H1 (cell line): ENCODE data around the gene GCLC. TPM values are rescaled to one million over a fixed set of nuclear protein-coding genes. Genes with fewer than 3 reads are reported as not detected.

Experiments used
- CTCF ChIA-PET: fragments of 300-600 bp; sonication (Branson Sonifier 250); formaldehyde crosslinking; loops from one replicate; lab custom pipeline; 2021; ENCODE audit not compliant: partially characterized antibody; lab: Charles Lee
- POLR2A ChIA-PET: fragments of 300-600 bp; sonication (Branson Sonifier 250); formaldehyde crosslinking; loops from one replicate; lab custom pipeline; 2021; ENCODE audit warnings: inconsistent platforms; ENCODE audit not compliant: partially characterized antibody; lab: Charles Lee
- DNase-seq, 2 experiments: peaks; one replicate each; pipeline versions ENCODE4 v3.0.0 to v3.0.0-alpha.2; 2010 to 2022; ENCODE audit warnings: low spot score in 2 of 2, low read depth in 1 of 2, mixed read lengths in 1 of 2
- FAIRE-seq: peaks from 2 replicates; lab custom pipeline; 2011; peaks lifted over from hg19 to GRCh38; lab: Jason Lieb, UNC
- H2AFZ ChIP-seq: 2 replicates; pipeline ENCODE4 v1.8.1; 2012; ENCODE audit warnings: low read length, inconsistent platforms
- H2AK5ac ChIP-seq: 2 replicates; pipeline ENCODE4 v1.6.1; 2013; ENCODE audit warnings: low read depth, low read length
- H2BK120ac ChIP-seq: replicated peaks from 2 replicates; pipeline ENCODE3; 2013; ENCODE audit warnings: low read depth, low read length, inconsistent platforms
- H2BK12ac ChIP-seq: 2 replicates; pipeline ENCODE4 v1.6.1; 2013; ENCODE audit warnings: low read depth, low read length
- H2BK15ac ChIP-seq: 2 replicates; pipeline ENCODE4 v1.6.1; 2013; ENCODE audit warnings: low read length
- H2BK20ac ChIP-seq: 2 replicates; pipeline ENCODE4 v1.6.1; 2013; ENCODE audit warnings: low read length
- H2BK5ac ChIP-seq: 2 replicates; pipeline ENCODE4 v1.6.1; 2013; ENCODE audit warnings: low read depth, low read length
- H3K14ac ChIP-seq: 2 replicates; pipeline ENCODE4 v1.6.1; 2013; ENCODE audit warnings: inconsistent platforms; ENCODE audit not compliant: insufficient read length
- H3K18ac ChIP-seq: 2 replicates; pipeline ENCODE4 v1.6.1; 2013; ENCODE audit warnings: low read length; ENCODE audit errors: extremely low read depth
- H3K23ac ChIP-seq: 2 replicates; pipeline ENCODE4 v1.6.1; 2013; ENCODE audit warnings: inconsistent platforms; ENCODE audit not compliant: insufficient read length
- H3K23me2 ChIP-seq: 2 replicates; pipeline ENCODE4 v1.6.1; 2013; ENCODE audit warnings: low read depth, low read length
- H3K27ac ChIP-seq: 2 replicates; pipeline ENCODE4 v1.6.1; 2011; ENCODE audit warnings: low read depth, low read length, inconsistent platforms
- H3K27me3 ChIP-seq, 4 experiments: replicated peaks in 1 of 4; 1 replicate in 1 of 4; 2 replicates in 3 of 4; pipeline versions ENCODE4 v1.6.1 to v1.8.1; 2011 to 2013; ENCODE audit warnings: low read length in 3 of 4, mild to moderate bottlenecking in 3 of 4, inconsistent platforms in 2 of 4, mixed read lengths in 2 of 4, moderate library complexity in 1 of 4; ENCODE audit not compliant: control insufficient read depth in 3 of 4, insufficient read depth in 3 of 4; ENCODE audit errors: extremely low read depth in 1 of 4
- H3K36me3 ChIP-seq, 4 experiments: 2 replicates each; pipeline versions ENCODE4 v1.6.1 to v1.8.1; 2011 to 2013; ENCODE audit warnings: mild to moderate bottlenecking in 4 of 4, low read length in 3 of 4, moderate library complexity in 2 of 4, control low read depth in 1 of 4, inconsistent platforms in 1 of 4; ENCODE audit not compliant: insufficient read depth in 4 of 4, control insufficient read depth in 2 of 4
- H3K4ac ChIP-seq: replicated peaks from 2 replicates; pipeline ENCODE3; 2013; ENCODE audit warnings: low read length, low read depth, mixed read lengths, inconsistent platforms; ENCODE audit not compliant: insufficient read length
- H3K4me1 ChIP-seq, 4 experiments: replicated peaks in 1 of 4; 1 replicate in 1 of 4; 2 replicates in 3 of 4; pipeline versions ENCODE4 v1.6.1 to v1.8.1; 2011 to 2013; ENCODE audit warnings: low read length in 3 of 4, inconsistent platforms in 2 of 4, mixed read lengths in 1 of 4; ENCODE audit not compliant: insufficient read depth in 4 of 4, control insufficient read depth in 3 of 4
- H3K4me2 ChIP-seq, 2 experiments: 2 replicates each; pipeline versions ENCODE4 v1.6.1 to v1.8.1; 2011 to 2013; ENCODE audit warnings: low read depth in 2 of 2, low read length in 2 of 2, control low read depth in 1 of 2, inconsistent platforms in 1 of 2, mild to moderate bottlenecking in 1 of 2; ENCODE audit not compliant: insufficient read depth in 1 of 2
- H3K4me3 ChIP-seq, 4 experiments: fragments of 200-600, 300-600 bp in 1 of 4; sonication (generic), shearing (Covaris generic), sonication (Bioruptor Twin) in 1 of 4; 2 replicates each; pipeline versions ENCODE4 v1.5.1 to v1.8.1; 2011 to 2016; ENCODE audit warnings: low read length in 4 of 4, low read depth in 3 of 4, control low read depth in 2 of 4, inconsistent platforms in 2 of 4, mild to moderate bottlenecking in 2 of 4, mixed read lengths in 1 of 4, moderate library complexity in 1 of 4; ENCODE audit not compliant: insufficient read depth in 2 of 4; ENCODE audit errors: extremely low read depth in 1 of 4
- H3K56ac ChIP-seq: replicated peaks from 2 replicates; pipeline ENCODE3; 2013; ENCODE audit warnings: low read depth, mild to moderate bottlenecking, mixed read lengths, low read length, inconsistent platforms; ENCODE audit not compliant: insufficient read length
- H3K79me1 ChIP-seq: 2 replicates; pipeline ENCODE4 v1.6.1; 2013; ENCODE audit warnings: low read depth, low read length, control low read depth
- H3K79me2 ChIP-seq, 2 experiments: 2 replicates each; pipeline versions ENCODE4 v1.6.1 to v1.8.1; 2012 to 2013; ENCODE audit warnings: low read length in 2 of 2, mild to moderate bottlenecking in 2 of 2, inconsistent platforms in 1 of 2; ENCODE audit not compliant: insufficient read depth in 2 of 2, control insufficient read depth in 1 of 2
- H3K9ac ChIP-seq, 4 experiments: replicated peaks in 1 of 4; 1 replicate in 1 of 4; 2 replicates in 3 of 4; pipeline versions ENCODE4 v1.6.1 to v1.8.1; 2011 to 2013; ENCODE audit warnings: low read depth in 3 of 4, low read length in 3 of 4, control low read depth in 2 of 4, mild to moderate bottlenecking in 2 of 4, moderate library complexity in 2 of 4, inconsistent platforms in 1 of 4; ENCODE audit errors: extremely low read depth in 1 of 4
- H3K9me3 ChIP-seq, 2 experiments: 2 replicates each; pipeline versions ENCODE4 v1.6.1 to v1.8.1; 2012 to 2013; ENCODE audit warnings: mild to moderate bottlenecking in 2 of 2, moderate library complexity in 2 of 2, control low read depth in 1 of 2, inconsistent platforms in 1 of 2, low read depth in 1 of 2, low read length in 1 of 2, mixed read lengths in 1 of 2; ENCODE audit not compliant: insufficient read depth in 2 of 2
- H4K20me1 ChIP-seq, 2 experiments: replicated peaks in 1 of 2; 2 replicates each; pipeline versions ENCODE3 to v1.8.1; 2011 to 2013; ENCODE audit warnings: inconsistent platforms in 2 of 2, low read length in 2 of 2, mild to moderate bottlenecking in 1 of 2; ENCODE audit not compliant: insufficient read depth in 2 of 2, control insufficient read depth in 1 of 2
- H4K5ac ChIP-seq: 2 replicates; pipeline ENCODE4 v1.6.1; 2013; ENCODE audit warnings: low read length, low read depth, mixed read lengths, inconsistent platforms; ENCODE audit not compliant: insufficient read length
- H4K8ac ChIP-seq: 2 replicates; pipeline ENCODE4 v1.8.0; 2013; ENCODE audit warnings: mild to moderate bottlenecking, moderate library complexity, low read length, inconsistent platforms; ENCODE audit not compliant: insufficient read depth; ENCODE audit errors: extremely low read depth
- H4K91ac ChIP-seq: replicated peaks from 2 replicates; pipeline ENCODE3; 2013; ENCODE audit warnings: low read length, mixed read lengths, inconsistent platforms; ENCODE audit not compliant: insufficient read length
- BCL11A ChIP-seq, 2 experiments: IDR thresholded peaks; one replicate each; pipeline ENCODE4 v1.6.1; 2011; ENCODE audit warnings: low read depth in 2 of 2, low read length in 2 of 2, mild to moderate bottlenecking in 2 of 2
- HDAC2 ChIP-seq, 2 experiments: fragments of 300-600 bp in 1 of 2; sonication (generic) in 1 of 2; IDR thresholded peaks; 2 replicates each; pipeline ENCODE4 v1.6.1; 2011 to 2012; ENCODE audit warnings: low read depth in 2 of 2, low read length in 2 of 2, mild to moderate bottlenecking in 2 of 2, moderate library complexity in 2 of 2, borderline replicate concordance in 1 of 2, inconsistent platforms in 1 of 2
- HDAC6 ChIP-seq: IDR thresholded peaks from one replicate; pipeline ENCODE4 v1.7.1; 2012; ENCODE audit warnings: low read depth, mild to moderate bottlenecking, inconsistent platforms, low read length, moderate library complexity
- KDM1A ChIP-seq: fragments of 200-600, 300-600 bp; sonication (generic); IDR thresholded peaks from 2 replicates; pipeline ENCODE4 v1.7.1; 2016; ENCODE audit warnings: mild to moderate bottlenecking, low read length, borderline replicate concordance
- RAD21 ChIP-seq, 2 experiments: IDR thresholded peaks in 1 of 2; conservative IDR thresholded peaks in 1 of 2; 2 replicates each; pipeline ENCODE4 v1.6.1; 2011; ENCODE audit warnings: low read depth in 2 of 2, low read length in 2 of 2, improper control_type of control experiment in 1 of 2, inconsistent platforms in 1 of 2, mild to moderate bottlenecking in 1 of 2, moderate library complexity in 1 of 2
- SAP30 ChIP-seq: fragments of 300-600 bp; sonication (generic); IDR thresholded peaks from 2 replicates; pipeline ENCODE4 v1.7.1; 2012; ENCODE audit warnings: low read length, moderate library complexity, mild to moderate bottlenecking, inconsistent platforms; ENCODE audit not compliant: insufficient read depth, insufficient replicate concordance
- WGBS, 2 experiments: shearing (Covaris generic) in 1 of 2; methylation state at CpG; one replicate each; pipeline versions ENCODE4 v1.1.6 to v1.1.7; 2013 to 2015; ENCODE audit warnings: low lambda C conversion rate in 2 of 2, mixed read lengths in 2 of 2, inconsistent platforms in 1 of 2, low coverage in 1 of 2, missing lambda C conversion rate in 1 of 2; ENCODE audit not compliant: insufficient replicate concordance in 2 of 2, insufficient coverage in 1 of 2, insufficient read length in 1 of 2; ENCODE audit errors: extremely low coverage in 1 of 2, missing lambda C conversion rate in 1 of 2; 5-methylcytosine and 5-hydroxymethylcytosine counted together
- polyA plus RNA-seq, 7 experiments: library from polyadenylated mRNA; depleted of rRNA in 3 of 7; stranded (reverse) in 5 of 7; unstranded in 2 of 7; fragments of >200 nt in 5 of 7; fragments of 200-250 nt in 2 of 7; gene quantifications; 1 replicate in 5 of 7; 2 replicates in 1 of 7; 4 replicates in 1 of 7; pipeline versions ENCODE4 v1.2.1 to v1.2.3, GENCODE V29; 2011 to 2013; ENCODE audit warnings: missing spikeins in 2 of 7, mixed read lengths in 2 of 7
- total RNA-seq: library from RNA; stranded (reverse); fragmentation: NEBNext Ultra II Directional; extraction: Animal tissue kit (Norgen Biotek cat#: 25700); gene quantifications from 2 replicates; pipeline ENCODE4 v1.2.1, GENCODE V29; 2021

Gene GCLC
- total and polyA plus RNA-seq, 2 of the 8 experiments (the other 6 are each of a cell fraction or from before 2014, with no cell fraction given) = 15.8 to 54.0 TPM

- Histone ChIP-seq H3K9me3 (no peaks in the 10 kb centered on the region), H3K79me1 (peaks cover 5% of the 10 kb centered on the region), H3K4me2 (peak overlapping the region; percentile 71 to 88; a peak in 3 of 4 replicates), H4K8ac (no peak overlapping the region), H3K4ac (no peak overlapping the region), H2BK15ac (no peak overlapping the region), H3K18ac (peak overlapping the region; percentile 9; the same call in 1 of the 2 replicates), H2BK20ac (no peak overlapping the region), H4K91ac (peak overlapping the region; percentile 27), H2BK120ac (peak overlapping the region; percentile 36), H4K5ac (peak overlapping the region; percentile 28), H3K27me3 (peaks cover 0 to 12% (median 7%) of the 10 kb centered on the region in 4 experiments; a peak in 4 of 7 replicates), H3K9ac (no peak overlapping the region), H3K36me3 (no peaks in the 10 kb centered on the region; a peak in 1 of 8 replicates), H2BK5ac (peak overlapping the region; percentile 16; the same call in 1 of the 2 replicates), H3K27ac (no peak overlapping the region), H3K4me1 (peaks cover 0 to 14% (median 8%) of the 10 kb centered on the region in 4 experiments; a peak in 3 of 7 replicates), H4K20me1 (peaks cover 0 to 2% of the 10 kb centered on the region in 2 experiments), H3K79me2 (peaks cover 17 to 62% of the 10 kb centered on the region in 2 experiments), H2AFZ (no peak overlapping the region), H3K23me2 (peaks cover 9% of the 10 kb centered on the region), H3K56ac (no peak overlapping the region), H3K4me3 (peak overlapping the region in 1 of 4 experiments; percentile 95; a peak in 2 of 8 replicates), H2AK5ac (no peak overlapping the region), H3K23ac (no peak overlapping the region), H2BK12ac (peak overlapping the region; percentile 20; the same call in 1 of the 2 replicates), H3K14ac (no peak overlapping the region)
- DNase-seq (no peak), FAIRE-seq (no peak)
- CTCF ChIA-PET = interaction anchor here (0.6 to 1.3 kb wide), 6 partner anchors 18 to 1270 kb away, joined by 3 to 5 read pairs (median 3); no protein-coding TSS in a partner anchor
- POLR2A ChIA-PET = interaction anchor here (1.2 to 3.7 kb wide), 3 partner anchors 11 to 28 kb away, joined by 3 to 19 read pairs (median 4); no protein-coding TSS in a partner anchor
- TF ChIP-seq RAD21 (IDR thresholded peaks at IDR 0.05 in 1 of 2, conservative IDR thresholded peaks at IDR 0.05 in 1 of 2; ENCODE audit: low read depth in 2 of 2, low read length in 2 of 2) (no peak), HDAC6 (no peak), KDM1A (peak; percentile 47; the same call in 1 of the 2 replicates), SAP30 (no peak), HDAC2 (IDR thresholded peaks at IDR 0.05; ENCODE audit: borderline replicate concordance in 1 of 2, low read depth in 2 of 2, low read length in 2 of 2) (no peak; a peak in 1 of 4 replicates), BCL11A (IDR thresholded peaks at IDR 0.05; ENCODE audit: low read depth in 2 of 2, low read length in 2 of 2) (no peak)
- WGBS, 2 experiments = 87% methylated on average over 7 of the region's 7 CpGs; no CpG with 5 or more reads in 1 of the 2 experiments
Observed at GRCh38 chr6:53541900-53542299, 3.0 kb downstream of the GCLC start.
